ENCODE data around the gene ATG9B. TPM values are rescaled to one million over a fixed set of nuclear protein-coding genes. Genes with fewer than 3 reads are reported as not detected.

Gene ATG9B, protein sequence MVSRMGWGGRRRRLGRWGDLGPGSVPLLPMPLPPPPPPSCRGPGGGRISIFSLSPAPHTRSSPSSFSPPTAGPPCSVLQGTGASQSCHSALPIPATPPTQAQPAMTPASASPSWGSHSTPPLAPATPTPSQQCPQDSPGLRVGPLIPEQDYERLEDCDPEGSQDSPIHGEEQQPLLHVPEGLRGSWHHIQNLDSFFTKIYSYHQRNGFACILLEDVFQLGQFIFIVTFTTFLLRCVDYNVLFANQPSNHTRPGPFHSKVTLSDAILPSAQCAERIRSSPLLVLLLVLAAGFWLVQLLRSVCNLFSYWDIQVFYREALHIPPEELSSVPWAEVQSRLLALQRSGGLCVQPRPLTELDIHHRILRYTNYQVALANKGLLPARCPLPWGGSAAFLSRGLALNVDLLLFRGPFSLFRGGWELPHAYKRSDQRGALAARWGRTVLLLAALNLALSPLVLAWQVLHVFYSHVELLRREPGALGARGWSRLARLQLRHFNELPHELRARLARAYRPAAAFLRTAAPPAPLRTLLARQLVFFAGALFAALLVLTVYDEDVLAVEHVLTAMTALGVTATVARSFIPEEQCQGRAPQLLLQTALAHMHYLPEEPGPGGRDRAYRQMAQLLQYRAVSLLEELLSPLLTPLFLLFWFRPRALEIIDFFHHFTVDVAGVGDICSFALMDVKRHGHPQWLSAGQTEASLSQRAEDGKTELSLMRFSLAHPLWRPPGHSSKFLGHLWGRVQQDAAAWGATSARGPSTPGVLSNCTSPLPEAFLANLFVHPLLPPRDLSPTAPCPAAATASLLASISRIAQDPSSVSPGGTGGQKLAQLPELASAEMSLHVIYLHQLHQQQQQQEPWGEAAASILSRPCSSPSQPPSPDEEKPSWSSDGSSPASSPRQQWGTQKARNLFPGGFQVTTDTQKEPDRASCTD
- polyA plus RNA-seq (2011; rRNA removed), result 0.02 and 0.06 TPM in 2 replicates
- not detected in 2 replicates for polyA minus RNA-seq (2011; rRNA and poly(A)+ RNA removed)

DNA sequence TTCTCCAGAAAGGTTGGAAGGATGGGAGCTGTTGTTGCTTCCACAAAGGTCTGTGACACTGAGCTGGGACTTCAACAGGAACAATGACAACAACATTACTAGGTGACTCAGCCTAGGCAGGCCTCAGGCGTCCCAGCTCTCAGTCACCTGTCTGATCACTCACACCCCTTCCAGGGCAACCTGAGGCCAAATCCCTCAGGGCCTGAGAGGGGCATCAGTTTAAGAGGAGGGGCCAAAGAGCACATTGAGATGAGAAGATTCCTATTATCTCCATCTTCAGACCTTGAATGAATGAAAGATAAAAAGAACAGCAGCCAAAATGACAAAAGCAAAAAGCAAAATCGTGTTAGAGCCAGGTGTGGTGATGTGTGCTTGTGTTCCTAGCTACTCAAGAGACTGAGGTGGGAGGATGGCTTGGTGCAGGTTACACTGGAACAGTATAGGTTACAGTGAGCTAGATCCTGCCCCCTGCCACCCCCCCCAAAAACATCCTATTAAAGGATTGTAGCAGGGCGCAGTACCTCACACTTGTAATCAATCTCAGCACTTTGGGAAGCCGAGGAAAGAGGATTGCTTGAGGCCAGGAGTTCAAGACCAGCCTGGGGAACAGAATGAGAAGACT is at the start of gene ATG9B:
TSS of gene ATG9B (minus strand) at position 60 of the 622 bp plus-strand sequence. CDS start 71 bp downstream, outside the sequence.
- ChIA-PET POLR2A (no interaction called here), CTCF (interaction anchor here (0.6 to 0.7 kb wide), 2 partner anchors 41 to 61 kb away, joined by 3 to 10 read pairs; no protein-coding TSS in a partner anchor)
- no peak within 1 kb of the TSS for H3K27ac ChIP-seq (ENCODE audit: low read depth, low read length)
- H3K9me3 ChIP-seq (ENCODE audit: control insufficient read depth, insufficient read depth, low read length), result no peaks in the 10 kb centered on the region
- H3K27me3 ChIP-seq (ENCODE audit: control insufficient read depth, insufficient read depth, low read length), result peaks cover 30% of the 10 kb centered on the region
- no peak for DNase-seq (ENCODE audit: low read depth, low spot score)
- TF ChIP-seq, protein P1, sequence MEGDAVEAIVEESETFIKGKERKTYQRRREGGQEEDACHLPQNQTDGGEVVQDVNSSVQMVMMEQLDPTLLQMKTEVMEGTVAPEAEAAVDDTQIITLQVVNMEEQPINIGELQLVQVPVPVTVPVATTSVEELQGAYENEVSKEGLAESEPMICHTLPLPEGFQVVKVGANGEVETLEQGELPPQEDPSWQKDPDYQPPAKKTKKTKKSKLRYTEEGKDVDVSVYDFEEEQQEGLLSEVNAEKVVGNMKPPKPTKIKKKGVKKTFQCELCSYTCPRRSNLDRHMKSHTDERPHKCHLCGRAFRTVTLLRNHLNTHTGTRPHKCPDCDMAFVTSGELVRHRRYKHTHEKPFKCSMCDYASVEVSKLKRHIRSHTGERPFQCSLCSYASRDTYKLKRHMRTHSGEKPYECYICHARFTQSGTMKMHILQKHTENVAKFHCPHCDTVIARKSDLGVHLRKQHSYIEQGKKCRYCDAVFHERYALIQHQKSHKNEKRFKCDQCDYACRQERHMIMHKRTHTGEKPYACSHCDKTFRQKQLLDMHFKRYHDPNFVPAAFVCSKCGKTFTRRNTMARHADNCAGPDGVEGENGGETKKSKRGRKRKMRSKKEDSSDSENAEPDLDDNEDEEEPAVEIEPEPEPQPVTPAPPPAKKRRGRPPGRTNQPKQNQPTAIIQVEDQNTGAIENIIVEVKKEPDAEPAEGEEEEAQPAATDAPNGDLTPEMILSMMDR (IDR thresholded peaks at IDR 0.05; ENCODE audit: low read depth, low read length), result no peak
- H3K4me3 ChIP-seq (ENCODE audit: low read depth, low read length), result no peak within 1 kb of the TSS

DNA sequence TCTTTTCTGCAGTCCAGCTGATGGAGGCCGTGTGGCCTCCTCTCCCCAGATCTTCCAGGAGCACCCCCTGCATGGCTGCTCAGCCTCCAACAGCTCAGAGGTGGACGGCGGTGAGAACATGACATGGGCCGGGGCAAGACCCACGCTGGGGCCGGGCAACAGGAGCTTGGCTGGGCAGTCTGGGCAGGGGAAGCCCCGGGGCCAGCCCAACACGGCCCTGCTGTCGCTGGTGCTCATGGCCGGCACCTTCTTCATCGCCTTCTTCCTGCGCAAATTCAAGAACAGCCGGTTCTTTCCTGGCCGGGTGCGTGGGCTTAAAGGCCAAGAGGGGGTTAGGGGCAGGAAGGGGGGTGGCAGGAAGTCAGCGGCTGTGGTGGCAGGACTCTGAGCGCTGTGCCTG is 49.7 kb upstream of the ATG9B start:
- Histone ChIP-seq H3K4me3 (ENCODE audit: low read depth, low read length) (no peak overlapping the region), H3K27ac (ENCODE audit: low read depth, low read length) (no peak overlapping the region), H3K9me3 (ENCODE audit: control insufficient read depth, insufficient read depth, low read length) (no peaks in the 10 kb centered on the region; the same call in 1 of the 2 replicates), H3K27me3 (ENCODE audit: control insufficient read depth, insufficient read depth, low read length) (no peaks in the 10 kb centered on the region)
- TF ChIP-seq, protein P1 (IDR thresholded peaks at IDR 0.05; ENCODE audit: low read depth, low read length), result no peak
- CTCF ChIA-PET, result no interaction called here
- POLR2A ChIA-PET, result no interaction called here
- DNase-seq (ENCODE audit: low read depth, low spot score), result no peak

DNA sequence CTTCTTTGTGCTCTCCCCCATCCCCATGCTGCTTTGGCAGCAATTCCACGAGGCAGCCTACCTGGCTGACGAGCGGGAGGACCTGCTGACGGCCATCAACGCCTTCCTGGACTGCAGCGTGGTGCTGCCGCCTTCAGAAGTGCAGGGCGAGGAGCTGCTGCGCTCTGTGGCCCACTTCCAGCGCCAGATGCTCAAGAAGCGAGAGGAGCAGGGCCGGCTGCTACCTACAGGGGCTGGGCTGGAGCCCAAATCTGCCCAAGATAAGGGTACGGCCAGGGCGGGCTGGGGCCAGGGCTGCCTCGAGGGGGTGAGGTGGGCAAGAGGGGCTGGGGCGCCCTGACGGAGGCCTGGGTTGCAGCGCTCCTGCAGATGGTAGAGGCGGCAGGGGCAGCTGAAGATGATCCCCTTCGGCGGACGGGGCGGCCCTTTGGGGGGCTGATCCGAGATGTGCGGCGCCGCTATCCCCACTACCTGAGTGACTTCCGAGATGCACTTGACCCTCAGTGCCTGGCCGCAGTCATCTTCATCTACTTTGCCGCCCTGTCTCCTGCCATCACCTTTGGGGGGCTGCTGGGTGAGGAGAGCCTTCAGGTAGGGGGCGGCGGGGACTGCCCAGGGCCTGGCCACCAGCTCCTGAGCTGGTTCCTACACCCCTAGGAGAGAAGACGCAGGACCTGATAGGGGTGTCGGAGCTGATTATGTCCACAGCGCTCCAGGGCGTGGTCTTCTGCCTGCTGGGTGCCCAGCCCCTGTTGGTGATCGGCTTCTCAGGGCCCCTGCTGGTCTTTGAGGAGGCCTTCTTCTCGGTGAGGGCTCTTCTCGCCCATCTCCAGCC is 47.0 kb upstream of the ATG9B start:
- Histone ChIP-seq H3K27me3 (ENCODE audit: control insufficient read depth, insufficient read depth, low read length) (no peaks in the 10 kb centered on the region), H3K27ac (ENCODE audit: low read depth, low read length) (no peak overlapping the region), H3K4me3 (ENCODE audit: low read depth, low read length) (no peak overlapping the region), H3K9me3 (ENCODE audit: control insufficient read depth, insufficient read depth, low read length) (no peaks in the 10 kb centered on the region; the same call in 1 of the 2 replicates)
- POLR2A ChIA-PET, result interaction anchor here (1.3 kb wide), 1 partner anchor 10 kb away, joined by 6 read pairs; the partner anchor contains the start of gene FASTK
- TF ChIP-seq, protein P1 (IDR thresholded peaks at IDR 0.05; ENCODE audit: low read depth, low read length), result no peak
- CTCF ChIA-PET, result interaction anchor here (0.5 kb wide), 1 partner anchor 82 kb away, joined by 3 read pairs; no protein-coding TSS in a partner anchor
- no peak for DNase-seq (ENCODE audit: low read depth, low spot score)

DNA sequence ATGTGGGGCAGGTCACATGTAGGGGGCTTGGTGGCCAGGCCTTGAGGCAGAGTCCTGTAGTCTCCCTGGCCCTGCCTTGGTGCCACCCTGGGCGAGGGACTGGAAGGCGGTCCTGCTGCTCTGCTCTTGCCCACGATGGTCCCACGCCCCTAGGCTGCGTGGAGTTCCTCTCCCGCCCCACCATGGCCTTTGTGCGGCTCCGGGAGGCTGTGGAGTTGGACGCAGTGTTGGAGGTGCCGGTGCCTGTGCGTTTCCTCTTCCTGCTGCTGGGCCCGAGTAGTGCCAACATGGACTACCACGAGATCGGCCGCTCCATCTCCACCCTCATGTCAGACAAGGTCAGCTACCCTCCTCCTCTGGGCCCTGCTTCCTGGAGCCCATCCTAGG is 46.3 kb upstream of the ATG9B start:
- POLR2A ChIA-PET, result no interaction called here
- CTCF ChIA-PET, result no interaction called here
- no peaks in the 10 kb centered on the region; the same call in 1 of the 2 replicates for H3K9me3 ChIP-seq (ENCODE audit: control insufficient read depth, insufficient read depth, low read length)
- H3K4me3 ChIP-seq (ENCODE audit: low read depth, low read length), result no peak overlapping the region
- TF ChIP-seq, protein P1 (IDR thresholded peaks at IDR 0.05; ENCODE audit: low read depth, low read length), result no peak
- no peak overlapping the region for H3K27ac ChIP-seq (ENCODE audit: low read depth, low read length)
- no peaks in the 10 kb centered on the region for H3K27me3 ChIP-seq (ENCODE audit: control insufficient read depth, insufficient read depth, low read length)
- DNase-seq (ENCODE audit: low read depth, low spot score), result no peak

Measured in AG04450 (cell line).